Breast epithelium (tissue), 4 donors: Measurements from ENCODE around the gene CLDND2. TPM values are rescaled to one million over a fixed set of nuclear protein-coding genes. Genes with fewer than 3 reads are reported as not detected.
"Not testable (repeated sequence)": the region's sequence is repeated elsewhere in the genome, so short reads cannot be mapped to it uniquely, and the experiment has no call there.

Experiments
- DNase-seq, 2 donors: peaks; one replicate each; pipeline ENCODE4 v3.0.0-alpha.2; 2019; ENCODE audit warnings: low spot score in 2 of 2
- H3K27ac ChIP-seq, 2 donors: fragments of 200-600 bp; sonication (generic) in 1 of 2; one replicate each; pipeline ENCODE4 v1.5.1; 2016 to 2019; ENCODE audit warnings: mild to moderate bottlenecking in 1 of 2
- H3K27me3 ChIP-seq, 2 donors: fragments of 200-600 bp; sonication (generic) in 1 of 2; one replicate each; pipeline versions ENCODE4 v1.5.1 to v1.6.0; 2017 to 2019; ENCODE audit warnings: control low read depth in 1 of 2, mild to moderate bottlenecking in 1 of 2
- H3K36me3 ChIP-seq: fragments of 200-600 bp; one replicate; pipeline ENCODE4 v1.5.1; 2019
- H3K4me1 ChIP-seq, 2 donors: fragments of 200-600 bp; sonication (generic); one replicate each; pipeline ENCODE4 v1.5.1; 2016 to 2019; ENCODE audit warnings: control low read depth in 1 of 2
- H3K4me3 ChIP-seq, 3 donors: fragments of 200-600 bp; sonication (generic); 1 replicate in 2 of 3; 2 replicates in 1 of 3; pipeline ENCODE4 v1.5.1; 2016 to 2019; ENCODE audit warnings: mild to moderate bottlenecking in 3 of 3, moderate library complexity in 2 of 3
- H3K9me3 ChIP-seq, 2 donors: fragments of 200-600 bp; sonication (generic) in 1 of 2; one replicate each; pipeline ENCODE4 v1.5.1; 2016 to 2019; ENCODE audit warnings: control low read depth in 1 of 2
- POLR2A ChIP-seq: fragments of 450-650 bp; IDR thresholded peaks from one replicate; pipeline ENCODE4 v1.6.1; 2016; ENCODE audit warnings: antibody characterized with exemption, mild to moderate bottlenecking, moderate library complexity
- POLR2AphosphoS5 ChIP-seq, 3 donors: sonication (generic); formaldehyde crosslinking; IDR thresholded peaks; one replicate each; pipeline ENCODE4 v1.6.1; 2017; ENCODE audit warnings: antibody characterized with exemption in 3 of 3
- intact Hi-C: fragments of 100-400 bp; cut with DNase I; formaldehyde crosslinking; loops from one replicate; pipeline ENCODE4 v1.15.1; 2023; ENCODE audit warnings: low total_unique reads
- total RNA-seq, 3 donors: library from RNA; depleted of rRNA; stranded (reverse); fragments of >200 nt; gene quantifications; one replicate each; pipeline ENCODE4 v1.1.0, GENCODE V29; 2016
- TF ChIP-seq, protein P1 (sequence below), 3 donors: fragments of 450-650 bp; IDR thresholded peaks; one replicate each; pipeline ENCODE4 v1.5.1; 2016 to 2017; ENCODE audit warnings: antibody characterized with exemption in 3 of 3, mild to moderate bottlenecking in 3 of 3, moderate library complexity in 3 of 3

The CLDND2 gene
- total RNA-seq, 3 donors from 2014 or later: not detected

DNA sequence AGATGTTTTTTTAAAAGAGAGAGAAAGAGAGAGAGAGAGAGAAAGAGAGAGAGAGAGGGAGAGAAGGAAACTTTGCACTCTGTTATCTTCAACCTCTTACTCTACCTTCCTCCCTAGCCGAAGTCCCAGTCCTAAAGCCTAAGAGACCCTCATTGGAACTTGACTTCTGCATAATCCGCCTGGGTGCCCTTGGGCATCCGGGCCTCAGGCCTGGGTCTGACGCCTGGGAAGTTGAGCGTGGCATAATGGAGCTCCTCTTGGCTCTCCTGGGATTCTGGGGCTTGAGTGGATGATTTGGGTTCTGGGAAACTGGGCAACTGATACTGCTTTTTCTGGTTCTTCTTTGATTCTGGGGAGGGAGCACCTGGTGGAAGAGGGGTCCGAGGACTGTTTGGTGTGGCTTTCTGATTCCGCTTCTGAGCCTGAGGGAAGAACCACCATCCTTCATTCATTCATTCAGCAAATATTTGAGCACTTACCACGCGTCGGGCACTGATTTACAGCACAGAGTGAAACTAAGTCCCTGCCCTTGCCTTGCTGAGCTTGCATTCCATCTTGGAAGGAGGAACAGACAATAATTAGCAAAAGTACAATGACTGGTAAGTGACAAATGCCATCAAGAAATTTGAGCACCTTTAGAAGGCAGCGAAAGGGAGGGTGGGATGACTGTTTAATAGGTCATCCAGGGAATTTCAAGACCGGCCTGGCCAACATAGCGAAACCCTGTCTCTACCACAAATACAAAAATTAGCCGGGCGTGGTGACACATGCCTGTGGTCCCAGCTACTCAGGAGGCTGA is 42.3 kb upstream of the CLDND2 start:
- no peak for DNase-seq
- peaks cover 0 to 3% of the 10 kb centered on the region in 2 donors for H3K4me1 ChIP-seq
- intact Hi-C loops: no loop called here
- no peak overlapping the region for H3K27ac ChIP-seq
- H3K9me3 ChIP-seq: peaks cover 0 to 2% of the 10 kb centered on the region in 2 donors
- TF ChIP-seq POLR2AphosphoS5 (IDR thresholded peaks at IDR 0.05) (no peak), POLR2A (no peak)
- TF ChIP-seq, protein P1, sequence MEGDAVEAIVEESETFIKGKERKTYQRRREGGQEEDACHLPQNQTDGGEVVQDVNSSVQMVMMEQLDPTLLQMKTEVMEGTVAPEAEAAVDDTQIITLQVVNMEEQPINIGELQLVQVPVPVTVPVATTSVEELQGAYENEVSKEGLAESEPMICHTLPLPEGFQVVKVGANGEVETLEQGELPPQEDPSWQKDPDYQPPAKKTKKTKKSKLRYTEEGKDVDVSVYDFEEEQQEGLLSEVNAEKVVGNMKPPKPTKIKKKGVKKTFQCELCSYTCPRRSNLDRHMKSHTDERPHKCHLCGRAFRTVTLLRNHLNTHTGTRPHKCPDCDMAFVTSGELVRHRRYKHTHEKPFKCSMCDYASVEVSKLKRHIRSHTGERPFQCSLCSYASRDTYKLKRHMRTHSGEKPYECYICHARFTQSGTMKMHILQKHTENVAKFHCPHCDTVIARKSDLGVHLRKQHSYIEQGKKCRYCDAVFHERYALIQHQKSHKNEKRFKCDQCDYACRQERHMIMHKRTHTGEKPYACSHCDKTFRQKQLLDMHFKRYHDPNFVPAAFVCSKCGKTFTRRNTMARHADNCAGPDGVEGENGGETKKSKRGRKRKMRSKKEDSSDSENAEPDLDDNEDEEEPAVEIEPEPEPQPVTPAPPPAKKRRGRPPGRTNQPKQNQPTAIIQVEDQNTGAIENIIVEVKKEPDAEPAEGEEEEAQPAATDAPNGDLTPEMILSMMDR (IDR thresholded peaks at IDR 0.05): no peak
- peaks cover 0 to 11% of the 10 kb centered on the region in 2 donors for H3K27me3 ChIP-seq
- H3K36me3 ChIP-seq: no peaks in the 10 kb centered on the region
- no peak overlapping the region for H3K4me3 ChIP-seq

DNA sequence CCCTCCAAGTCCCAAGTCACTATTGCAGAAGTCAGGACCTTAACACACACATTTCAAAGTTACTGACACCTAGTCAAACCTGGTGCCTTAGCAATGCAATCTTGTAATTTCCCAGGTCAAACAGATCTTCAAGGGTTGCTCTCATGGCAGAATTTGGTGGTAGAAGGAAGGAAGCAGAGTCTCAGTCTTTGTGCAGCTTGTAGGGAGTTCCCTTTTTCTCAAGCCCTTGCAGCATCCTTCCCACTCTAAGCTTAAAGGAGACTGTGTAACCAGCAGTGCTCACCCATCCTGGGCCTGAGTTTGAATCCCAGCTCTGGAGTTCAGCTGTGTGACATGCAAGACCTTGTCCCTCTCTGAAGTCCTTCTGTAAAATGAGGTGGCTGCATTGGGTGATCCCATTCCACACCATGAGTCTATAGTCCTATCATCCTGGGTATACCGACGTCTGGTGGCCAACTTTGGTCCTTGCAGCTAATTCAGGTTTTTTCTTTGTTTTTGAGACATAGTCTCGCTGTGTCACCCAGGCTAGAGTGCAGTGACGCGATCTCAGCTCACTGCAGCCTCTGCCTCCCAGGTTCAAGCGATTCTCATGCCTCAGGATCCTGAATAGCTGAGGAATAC is 38.8 kb upstream of the CLDND2 start:
- intact Hi-C loops: no loop called here
- Histone ChIP-seq H3K27me3 (peaks cover 0 to 5% of the 10 kb centered on the region in 2 donors), H3K27ac (no peak overlapping the region), H3K4me1 (peaks cover 0 to 3% of the 10 kb centered on the region in 2 donors), H3K9me3 (peaks cover 2 to 12% of the 10 kb centered on the region in 2 donors), H3K36me3 (no peaks in the 10 kb centered on the region), H3K4me3 (no peak overlapping the region)
- no peak for DNase-seq
- TF ChIP-seq, protein P1 (IDR thresholded peaks at IDR 0.05): peak in 1 of 3 donors; percentile 19
- TF ChIP-seq POLR2AphosphoS5 (IDR thresholded peaks at IDR 0.05): no peak

DNA sequence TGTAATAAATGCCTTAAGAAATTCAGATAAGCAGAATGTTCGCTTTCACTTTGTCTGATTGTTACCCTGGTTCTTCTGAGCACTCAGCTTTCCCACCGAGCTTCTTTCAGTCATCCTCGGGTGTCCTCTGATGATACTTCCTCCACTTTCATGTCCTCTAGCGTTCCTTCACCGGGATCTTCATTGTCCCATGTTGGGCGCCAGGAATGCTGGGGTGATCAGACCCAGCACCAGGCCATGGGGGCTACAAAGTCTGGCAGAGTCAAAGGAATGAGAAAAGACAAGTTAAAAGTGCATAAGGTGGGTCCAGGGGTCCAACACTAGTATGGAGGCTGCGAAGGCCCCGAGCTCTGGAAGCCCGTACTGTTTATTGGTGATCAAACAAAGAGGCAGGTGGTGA is 33.3 kb upstream of the CLDND2 start:
- no peak overlapping the region for H3K4me3 ChIP-seq
- DNase-seq: no peak
- TF ChIP-seq, protein P1 (IDR thresholded peaks at IDR 0.05): no peak
- TF ChIP-seq POLR2AphosphoS5 (IDR thresholded peaks at IDR 0.05) (no peak), POLR2A (no peak)
- intact Hi-C loops: loop anchor here (5.0 kb wide), 1 partner anchor 125 kb away; no protein-coding TSS in a partner anchor
- H3K4me1 ChIP-seq: no peaks in the 10 kb centered on the region
- no peaks in the 10 kb centered on the region for H3K36me3 ChIP-seq
- H3K27ac ChIP-seq: no peak overlapping the region
- H3K27me3 ChIP-seq: peaks cover 0 to 5% of the 10 kb centered on the region in 2 donors
- peaks cover 4 to 25% of the 10 kb centered on the region in 2 donors for H3K9me3 ChIP-seq

DNA sequence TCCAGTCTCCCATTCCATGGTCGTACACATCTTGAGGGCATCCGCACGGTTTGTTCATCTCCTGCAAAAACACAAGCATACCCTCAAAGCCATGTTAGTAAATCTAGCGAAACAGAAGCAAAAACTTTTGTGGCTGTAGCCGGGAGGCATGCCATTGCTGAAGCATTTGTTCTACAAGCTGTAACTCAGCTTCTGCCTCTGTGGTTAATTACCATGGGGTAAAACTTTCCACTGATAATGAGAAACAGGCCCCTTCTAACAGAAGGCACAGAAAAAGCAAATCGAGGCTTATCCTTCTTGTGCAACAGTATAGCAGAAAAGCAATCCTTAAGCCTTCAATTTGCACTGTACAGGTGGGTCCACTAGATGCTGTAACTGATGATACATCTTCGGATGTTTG is 31.1 kb upstream of the CLDND2 start:
- peaks cover 4 to 20% of the 10 kb centered on the region in 2 donors for H3K9me3 ChIP-seq
- H3K27ac ChIP-seq, H3K36me3 ChIP-seq, H3K4me3 ChIP-seq, DNase-seq, H3K27me3 ChIP-seq, H3K4me1 ChIP-seq: not testable (repeated sequence)
- intact Hi-C loops: loop anchor here (2.0 to 5.0 kb wide), 2 partner anchors 63 to 123 kb away; no protein-coding TSS in a partner anchor

DNA sequence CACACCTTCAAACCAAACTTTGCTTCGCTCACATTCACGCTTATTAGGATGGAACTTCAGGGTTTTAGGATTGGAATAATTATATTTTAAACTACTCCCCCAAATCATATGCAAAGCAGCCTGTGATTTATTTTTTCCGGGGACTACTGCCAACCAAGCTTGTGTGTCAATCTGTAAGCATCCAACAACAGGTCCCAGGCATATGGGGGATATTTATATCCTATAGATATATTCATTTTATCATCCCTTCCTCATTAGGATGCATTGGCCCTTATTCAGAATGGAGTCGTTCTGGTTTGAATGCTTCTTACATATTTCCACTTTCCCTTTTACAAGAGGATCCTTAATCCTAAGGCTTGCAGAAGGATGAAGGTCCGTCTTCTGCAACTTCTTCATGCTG is 30.4 kb upstream of the CLDND2 start:
- Histone ChIP-seq H3K9me3 (peaks cover 4 to 20% of the 10 kb centered on the region in 2 donors), H3K36me3 (no peaks in the 10 kb centered on the region), H3K27me3 (no peaks in the 10 kb centered on the region), H3K4me3 (no peak overlapping the region), H3K27ac (no peak overlapping the region), H3K4me1 (no peaks in the 10 kb centered on the region)
- intact Hi-C loops: loop anchor here (2.0 kb wide), 1 partner anchor 64 kb away; no protein-coding TSS in a partner anchor
- no peak for TF ChIP-seq POLR2AphosphoS5 (IDR thresholded peaks at IDR 0.05)
- TF ChIP-seq, protein P1 (IDR thresholded peaks at IDR 0.05): no peak
- TF ChIP-seq POLR2A: no peak
- DNase-seq: no peak
